Prostate gland (tissue), 2 donors: Measurements from ENCODE around the gene KRTAP10-1. TPM values are rescaled to one million over a fixed set of nuclear protein-coding genes. Genes with fewer than 3 reads are reported as not detected.

Experiments
- DNase-seq: peaks from one replicate; pipeline ENCODE4 v3.0.0-alpha.2; 2019; ENCODE audit warnings: low spot score
- H3K27ac ChIP-seq, 2 donors: fragments of 200-600 bp; sonication (generic); 2 replicates each; pipeline ENCODE4 v1.5.1; 2017 to 2019
- H3K27me3 ChIP-seq: fragments of 200-600 bp; sonication (generic); replicated peaks from 2 replicates; pipeline ENCODE4 v1.5.1; 2019; ENCODE audit not compliant: insufficient read depth
- H3K36me3 ChIP-seq, 2 donors: fragments of 200-600 bp; sonication (generic); 1 replicate in 1 of 2; 2 replicates in 1 of 2; pipeline versions ENCODE4 v1.5.1 to v1.8.1; 2017 to 2019
- H3K4me1 ChIP-seq: fragments of 200-600 bp; sonication (generic); replicated peaks from 2 replicates; pipeline ENCODE4 v1.5.1; 2019
- H3K4me3 ChIP-seq, 2 donors: fragments of 200-600 bp; sonication (generic); 2 replicates each; pipeline ENCODE4 v1.5.1; 2017 to 2019
- H3K9me3 ChIP-seq: fragments of 200-600 bp; sonication (generic); 2 replicates; pipeline ENCODE4 v1.5.1; 2017
- POLR2A ChIP-seq: fragments of 450-650 bp; IDR thresholded peaks from one replicate; pipeline ENCODE4 v1.6.1; 2016; ENCODE audit warnings: antibody characterized with exemption, mild to moderate bottlenecking
- POLR2AphosphoS5 ChIP-seq: sonication (generic); formaldehyde crosslinking; IDR thresholded peaks from one replicate; pipeline ENCODE4 v1.6.1; 2017; ENCODE audit warnings: antibody characterized with exemption
- WGBS: methylation state at CpG from one replicate; pipeline ENCODE4 v1.1.5; 2018; 5-methylcytosine and 5-hydroxymethylcytosine counted together
- intact Hi-C: fragments of 100-400 bp; cut with DNase I; formaldehyde crosslinking; loops from one replicate; pipeline ENCODE4 v1.14.2; 2022
- total RNA-seq, 2 donors: library from RNA; depleted of rRNA; stranded (reverse); fragments of >200 nt; gene quantifications; one replicate each; pipeline ENCODE4 v1.1.0, GENCODE V29; 2016
- TF ChIP-seq, protein P1 (sequence below), 4 experiments: fragments of 200-600 bp in 2 of 4; fragments of 450-650 bp in 2 of 4; sonication (generic) in 2 of 4; IDR thresholded peaks; 1 replicate in 3 of 4; 2 replicates in 1 of 4; pipeline ENCODE4 v1.5.1; 2016 to 2019; ENCODE audit warnings: antibody characterized with exemption in 4 of 4, mild to moderate bottlenecking in 2 of 4, moderate library complexity in 2 of 4

KRTAP10-1 gene
- total RNA-seq, 2 donors from 2014 or later, result not detected

DNA sequence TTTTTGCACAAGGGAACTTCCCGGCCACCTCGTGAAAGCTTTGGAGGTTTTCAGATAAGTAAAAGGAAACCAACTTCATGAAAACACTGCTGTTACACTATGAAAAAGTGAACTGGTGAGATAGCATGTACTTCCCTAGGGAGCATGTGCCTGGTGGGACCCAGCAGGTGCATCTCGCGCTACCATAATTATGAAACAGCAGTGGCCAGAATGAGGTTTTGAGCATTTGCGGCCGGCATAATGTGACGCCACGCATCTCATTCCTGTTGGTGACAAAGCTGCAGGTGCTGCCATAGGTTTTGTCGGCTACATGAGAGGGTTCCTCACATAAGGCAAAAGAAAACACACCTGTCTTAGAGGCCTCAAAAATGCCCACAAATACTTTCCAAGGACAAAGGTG lies 16.9 kb upstream of the KRTAP10-1 start:
- Histone ChIP-seq H3K36me3 (no peaks in the 10 kb centered on the region), H3K4me3 (no peak overlapping the region), H3K27me3 (no peaks in the 10 kb centered on the region), H3K27ac (no peak overlapping the region), H3K9me3 (no peaks in the 10 kb centered on the region), H3K4me1 (no peaks in the 10 kb centered on the region)
- intact Hi-C loops, result no loop called here
- TF ChIP-seq POLR2A, result no peak
- TF ChIP-seq, protein P1, sequence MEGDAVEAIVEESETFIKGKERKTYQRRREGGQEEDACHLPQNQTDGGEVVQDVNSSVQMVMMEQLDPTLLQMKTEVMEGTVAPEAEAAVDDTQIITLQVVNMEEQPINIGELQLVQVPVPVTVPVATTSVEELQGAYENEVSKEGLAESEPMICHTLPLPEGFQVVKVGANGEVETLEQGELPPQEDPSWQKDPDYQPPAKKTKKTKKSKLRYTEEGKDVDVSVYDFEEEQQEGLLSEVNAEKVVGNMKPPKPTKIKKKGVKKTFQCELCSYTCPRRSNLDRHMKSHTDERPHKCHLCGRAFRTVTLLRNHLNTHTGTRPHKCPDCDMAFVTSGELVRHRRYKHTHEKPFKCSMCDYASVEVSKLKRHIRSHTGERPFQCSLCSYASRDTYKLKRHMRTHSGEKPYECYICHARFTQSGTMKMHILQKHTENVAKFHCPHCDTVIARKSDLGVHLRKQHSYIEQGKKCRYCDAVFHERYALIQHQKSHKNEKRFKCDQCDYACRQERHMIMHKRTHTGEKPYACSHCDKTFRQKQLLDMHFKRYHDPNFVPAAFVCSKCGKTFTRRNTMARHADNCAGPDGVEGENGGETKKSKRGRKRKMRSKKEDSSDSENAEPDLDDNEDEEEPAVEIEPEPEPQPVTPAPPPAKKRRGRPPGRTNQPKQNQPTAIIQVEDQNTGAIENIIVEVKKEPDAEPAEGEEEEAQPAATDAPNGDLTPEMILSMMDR (IDR thresholded peaks at IDR 0.05), result no peak
- no peak for TF ChIP-seq POLR2AphosphoS5
- no peak for DNase-seq
- WGBS, result 78% methylated on average over 9 of the region's 9 CpGs

DNA sequence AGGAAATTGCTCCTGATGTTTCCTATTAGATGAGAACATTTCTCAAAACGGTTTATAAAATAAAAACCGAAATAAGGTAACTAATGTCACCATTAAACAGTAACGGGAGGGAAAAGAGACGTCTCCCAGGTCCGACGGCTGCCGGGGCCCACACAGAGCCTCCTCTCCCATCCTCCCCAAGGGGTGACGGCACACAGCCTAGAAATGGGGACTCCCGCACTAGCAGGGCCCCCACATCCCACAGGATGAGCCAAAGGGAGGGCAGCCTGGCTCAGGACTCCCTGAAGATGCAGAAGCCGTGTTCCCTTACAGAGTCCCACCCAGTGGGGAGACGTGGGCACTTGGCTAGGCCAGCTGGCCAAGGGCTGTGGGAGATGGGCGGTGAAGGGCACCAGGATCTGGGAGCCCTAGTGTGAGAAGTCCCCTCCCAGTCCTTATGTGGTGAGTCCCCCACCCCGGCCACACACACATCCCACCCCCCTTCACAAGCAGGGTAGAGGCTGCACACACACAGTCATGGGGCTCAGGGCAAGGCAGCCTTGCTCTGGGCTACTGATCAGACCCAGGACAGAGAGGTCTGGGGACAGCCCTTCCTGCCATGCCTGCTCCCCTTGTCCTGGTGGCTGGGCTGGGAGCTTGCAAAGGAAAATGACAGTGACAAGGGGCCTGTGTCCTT lies 15.3 kb upstream of the KRTAP10-1 start:
- Histone ChIP-seq H3K4me3 (no peak overlapping the region), H3K27me3 (no peaks in the 10 kb centered on the region), H3K4me1 (no peaks in the 10 kb centered on the region), H3K27ac (no peak overlapping the region), H3K9me3 (no peaks in the 10 kb centered on the region), H3K36me3 (no peaks in the 10 kb centered on the region)
- TF ChIP-seq POLR2AphosphoS5, result no peak
- no peak for TF ChIP-seq POLR2A
- TF ChIP-seq, protein P1 (IDR thresholded peaks at IDR 0.05), result no peak
- 83% methylated on average over 13 of the region's 13 CpGs for WGBS
- intact Hi-C loops, result no loop called here
- no peak for DNase-seq

DNA sequence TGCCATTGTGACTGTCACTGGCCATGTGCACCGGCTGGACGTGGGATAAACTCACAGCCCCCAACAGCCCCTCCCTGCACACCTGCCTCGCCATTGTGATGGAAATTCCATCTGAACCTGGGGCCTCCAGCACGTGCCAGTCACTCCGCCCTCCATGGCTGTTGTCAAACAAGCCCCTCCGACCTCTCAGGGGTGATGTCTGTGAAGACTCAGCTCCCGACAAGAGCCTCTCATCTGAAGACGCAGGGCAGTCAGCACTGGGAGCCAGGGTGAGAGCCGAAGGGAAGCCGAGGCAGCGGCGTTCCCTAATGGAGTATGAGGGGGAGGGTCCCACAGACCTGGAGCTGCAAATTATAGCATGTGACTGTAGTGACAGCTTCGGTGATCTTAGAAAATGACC lies 12.7 kb upstream of the KRTAP10-1 start:
- Histone ChIP-seq H3K27ac (no peak overlapping the region), H3K9me3 (no peaks in the 10 kb centered on the region), H3K36me3 (no peaks in the 10 kb centered on the region), H3K4me3 (no peak overlapping the region), H3K27me3 (no peaks in the 10 kb centered on the region), H3K4me1 (no peaks in the 10 kb centered on the region)
- TF ChIP-seq, protein P1 (IDR thresholded peaks at IDR 0.05), result no peak
- TF ChIP-seq POLR2AphosphoS5 (no peak), POLR2A (no peak)
- WGBS, result 83% methylated on average over 13 of the region's 13 CpGs
- intact Hi-C loops, result no loop called here
- DNase-seq, result no peak

- Histone ChIP-seq H3K4me1 (no peaks in the 10 kb centered on the region), H3K9me3 (no peaks in the 10 kb centered on the region), H3K27me3 (no peaks in the 10 kb centered on the region), H3K36me3 (no peaks in the 10 kb centered on the region), H3K4me3 (no peak overlapping the region), H3K27ac (no peak overlapping the region)
- TF ChIP-seq POLR2A (no peak), POLR2AphosphoS5 (no peak)
- TF ChIP-seq, protein P1 (IDR thresholded peaks at IDR 0.05), result no peak
- intact Hi-C loops, result no loop called here
- WGBS, result 96% methylated on average over 6 of the region's 6 CpGs
- DNase-seq, result no peak
Observed at GRCh38 chr21:44552136-44552535, 12.1 kb upstream of the KRTAP10-1 start.

GRCh38 chr21:44551340-44551961 lies 11.5 kb upstream of the KRTAP10-1 start, which contains the start of gene KRTAP10-2:
TSS of gene KRTAP10-2 (minus strand) at chr21:44551505. CDS start at chr21:44551458, 47 bp downstream.
- H3K27ac ChIP-seq, result no peak within 1 kb of the TSS
- no peak within 1 kb of the TSS for H3K4me3 ChIP-seq
- no peaks in the 10 kb centered on the region for H3K27me3 ChIP-seq
- intact Hi-C loops, result no loop called here
- WGBS, result 34% methylated on average over 17 of the region's 17 CpGs
- TF ChIP-seq, protein P1 (IDR thresholded peaks at IDR 0.05), result no peak
- no peak for TF ChIP-seq POLR2A
- TF ChIP-seq POLR2AphosphoS5, result no peak
- no peaks in the 10 kb centered on the region for H3K9me3 ChIP-seq
- no peaks in the 10 kb centered on the region for H3K36me3 ChIP-seq
- no peak for DNase-seq
- no peaks in the 10 kb centered on the region for H3K4me1 ChIP-seq
